Neural cell (in vitro differentiated cells): ENCODE measurements around the gene LPP. TPM values are rescaled to one million over a fixed set of nuclear protein-coding genes. Genes with fewer than 3 reads are reported as not detected.

Source experiments
- H2AFZ ChIP-seq: fragments of 200-600, 300-800 bp; sonication (generic), shearing (Covaris generic); 2 replicates; pipeline ENCODE4 v1.6.0; 2014; ENCODE audit warnings: low read depth, mild to moderate bottlenecking, antibody characterized with exemption, low read length, moderate library complexity
- H3F3A ChIP-seq: fragments of 200-600 bp; shearing (Covaris generic); 2 replicates; pipeline ENCODE4 v1.6.1; 2016; ENCODE audit warnings: mild to moderate bottlenecking, moderate library complexity, mixed read lengths, antibody characterized with exemption, low read length; ENCODE audit not compliant: insufficient read depth, poor library complexity, severe bottlenecking
- H3K27ac ChIP-seq: fragments of 200-600, 300-800 bp; sonication (generic), shearing (Covaris generic); 2 replicates; pipeline ENCODE4 v1.5.1; 2014; ENCODE audit warnings: mild to moderate bottlenecking, low read length, moderate library complexity
- H3K27me3 ChIP-seq: fragments of 300-800, 200-600 bp; sonication (generic), shearing (Covaris generic); 2 replicates; pipeline ENCODE4 v1.6.0; 2014; ENCODE audit warnings: mild to moderate bottlenecking, low read depth, low read length, moderate library complexity; ENCODE audit not compliant: insufficient read depth
- H3K36me3 ChIP-seq: fragments of 300-800, 200-600 bp; sonication (generic), shearing (Covaris generic); 2 replicates; pipeline ENCODE4 v1.5.1; 2014; ENCODE audit warnings: mild to moderate bottlenecking, antibody characterized with exemption, low read length, moderate library complexity; ENCODE audit not compliant: insufficient read depth
- H3K4me2 ChIP-seq: fragments of 300-800, 200-600 bp; sonication (generic), shearing (Covaris generic); 2 replicates; pipeline ENCODE4 v1.6.0; 2014; ENCODE audit warnings: mild to moderate bottlenecking, low read length
- H3K4me3 ChIP-seq: fragments of 300-800, 200-600 bp; sonication (generic), shearing (Covaris generic); 2 replicates; pipeline ENCODE4 v1.5.1; 2014; ENCODE audit warnings: mild to moderate bottlenecking, low read length, moderate library complexity
- H3K79me2 ChIP-seq: fragments of 200-600 bp; shearing (Covaris generic); replicated peaks from 2 replicates; pipeline ENCODE4 v1.6.0; 2014; ENCODE audit warnings: mild to moderate bottlenecking, low read length, moderate library complexity; ENCODE audit not compliant: insufficient read depth
- H3K9ac ChIP-seq: fragments of 300-800, 200-600 bp; sonication (generic), shearing (Covaris generic); 2 replicates; pipeline ENCODE4 v1.6.1; 2016; ENCODE audit warnings: mild to moderate bottlenecking, low read length, mixed read lengths
- H3K9me2 ChIP-seq: fragments of 200-600 bp; shearing (Covaris generic); 2 replicates; pipeline ENCODE4 v1.6.1; 2016; ENCODE audit warnings: mild to moderate bottlenecking, low read length, mixed read lengths; ENCODE audit not compliant: insufficient read depth
- H3K9me3 ChIP-seq: fragments of 200-600, 300-800 bp; sonication (generic), shearing (Covaris generic); 2 replicates; pipeline ENCODE4 v1.6.1; 2016; ENCODE audit warnings: mild to moderate bottlenecking, mixed run types, low read length, moderate library complexity, mixed read lengths
- H4K20me1 ChIP-seq: fragments of 200-600 bp; shearing (Covaris generic); 2 replicates; pipeline ENCODE4 v1.6.1; 2016; ENCODE audit warnings: mild to moderate bottlenecking, mixed run types; ENCODE audit not compliant: insufficient read depth
- CTCF ChIP-seq: fragments of 450-650 bp; IDR thresholded peaks from 2 replicates; pipeline ENCODE4 v1.5.1; 2014; ENCODE audit warnings: antibody characterized with exemption, mild to moderate bottlenecking, moderate library complexity; ENCODE audit not compliant: poor library complexity, severe bottlenecking
- EP300 ChIP-seq: fragments of 450-650 bp; conservative IDR thresholded peaks from 2 replicates; pipeline ENCODE4 v1.6.1; 2014; ENCODE audit warnings: antibody characterized with exemption, mild to moderate bottlenecking, moderate library complexity; ENCODE audit not compliant: poor library complexity, severe bottlenecking
- EZH2 ChIP-seq: fragments of 200-600, 300-800 bp; shearing (Covaris generic), sonication (generic); IDR thresholded peaks from 2 replicates; pipeline ENCODE4 v1.6.1; 2014; ENCODE audit warnings: antibody characterized with exemption, low read length, borderline replicate concordance, mild to moderate bottlenecking; ENCODE audit not compliant: insufficient read depth, poor library complexity, severe bottlenecking
- MXI1 ChIP-seq: fragments of 450-650 bp; conservative IDR thresholded peaks from 2 replicates; pipeline ENCODE4 v1.6.1; 2014; ENCODE audit warnings: antibody characterized with exemption, mild to moderate bottlenecking; ENCODE audit not compliant: poor library complexity, severe bottlenecking
- POLR2AphosphoS5 ChIP-seq: IDR thresholded peaks from 2 replicates; pipeline ENCODE4 v1.6.1; 2012
- RAD21 ChIP-seq: fragments of 450-650 bp; conservative IDR thresholded peaks from 2 replicates; pipeline ENCODE4 v1.6.1; 2014; ENCODE audit warnings: antibody characterized with exemption, mild to moderate bottlenecking, moderate library complexity
- REST ChIP-seq: IDR thresholded peaks from 2 replicates; pipeline ENCODE4 v1.6.1; 2012; ENCODE audit warnings: borderline replicate concordance
- SMC3 ChIP-seq: fragments of 450-650 bp; conservative IDR thresholded peaks from 2 replicates; pipeline ENCODE4 v1.6.1; 2014; ENCODE audit warnings: antibody characterized with exemption, mild to moderate bottlenecking, moderate library complexity; ENCODE audit not compliant: poor library complexity
- TAF1 ChIP-seq: IDR thresholded peaks from 2 replicates; pipeline ENCODE4 v1.6.1; 2012; ENCODE audit warnings: low read depth
- polyA plus RNA-seq: library from polyadenylated mRNA; depleted of rRNA; stranded (reverse); fragments of >200 nt; gene quantifications from 2 replicates; pipeline ENCODE4 v1.2.3, GENCODE V29; 2014

LPP gene
- polyA plus RNA-seq, 1 donor from 2014 or later = 3.0 TPM

GRCh38 chr3:188403404-188403803, 249.4 kb downstream of the LPP start:
- TF ChIP-seq MXI1 (no peak), TAF1 (no peak), POLR2AphosphoS5 (no peak), SMC3 (no peak), CTCF (no peak), EZH2 (no peak), REST (no peak), EP300 (no peak), RAD21 (no peak)
- H3K4me3 ChIP-seq = no peak overlapping the region
- H3K36me3 ChIP-seq = no peaks in the 10 kb centered on the region
- no peaks in the 10 kb centered on the region for H3K9me2 ChIP-seq
- H3K4me2 ChIP-seq = no peak overlapping the region
- H3K79me2 ChIP-seq = no peaks in the 10 kb centered on the region
- H2AFZ ChIP-seq = no peak overlapping the region
- H3K27ac ChIP-seq = no peak overlapping the region
- no peaks in the 10 kb centered on the region for H4K20me1 ChIP-seq
- H3K9ac ChIP-seq = no peak overlapping the region
- H3K9me3 ChIP-seq = no peaks in the 10 kb centered on the region
- no peaks in the 10 kb centered on the region for H3K27me3 ChIP-seq
- H3F3A ChIP-seq = no peaks in the 10 kb centered on the region

GRCh38 chr3:188404124-188404523, 250.2 kb downstream of the LPP start:
- H3K9me2 ChIP-seq = no peaks in the 10 kb centered on the region
- H3K9ac ChIP-seq = no peak overlapping the region
- no peak overlapping the region for H3K4me3 ChIP-seq
- H3K27me3 ChIP-seq = no peaks in the 10 kb centered on the region
- H3F3A ChIP-seq = no peaks in the 10 kb centered on the region
- no peaks in the 10 kb centered on the region for H3K36me3 ChIP-seq
- H3K27ac ChIP-seq = no peak overlapping the region
- TF ChIP-seq REST = no peak
- no peaks in the 10 kb centered on the region for H4K20me1 ChIP-seq
- no peaks in the 10 kb centered on the region for H3K79me2 ChIP-seq
- H3K4me2 ChIP-seq = no peak overlapping the region
- H2AFZ ChIP-seq = no peak overlapping the region
- H3K9me3 ChIP-seq = no peaks in the 10 kb centered on the region
